PC-9 (cell line): ENCODE data around the gene CENPV. TPM values are rescaled to one million over a fixed set of nuclear protein-coding genes. Genes with fewer than 3 reads are reported as not detected.

Source experiments
- BruUV-seq: library from RNA; stranded (reverse); fragments of 400-500 nt; replicated peaks from 2 replicates; lab custom pipeline; 2021; lab: Mats Ljungman, UMichigan
- CTCF ChIA-PET: fragments of 300-600 bp; sonication (Branson Sonifier 250); formaldehyde crosslinking; loops from one replicate; lab custom pipeline; 2022; ENCODE audit warnings: antibody characterized with exemption; lab: Charles Lee
- POLR2A ChIA-PET: fragments of 300-600 bp; sonication (Branson Sonifier 250); formaldehyde crosslinking; loops from one replicate; lab custom pipeline; 2022; ENCODE audit warnings: antibody characterized with exemption; ENCODE audit not compliant: unreplicated experiment; lab: Charles Lee
- DNase-seq, 2 experiments: peaks; one replicate each; pipeline versions ENCODE4 v3.0.0 to v3.0.0-alpha.2; 2015 to 2022; ENCODE audit warnings: mixed read lengths in 1 of 2
- H2AFZ ChIP-seq: fragments of 200-600 bp; sonication (generic); 2 replicates; pipeline ENCODE4 v1.8.1; 2017; ENCODE audit warnings: antibody characterized with exemption
- H3F3A ChIP-seq: fragments of 200-600 bp; sonication (generic); 2 replicates; pipeline ENCODE4 v1.8.1; 2017; ENCODE audit warnings: antibody characterized with exemption, mild to moderate bottlenecking, low read depth; ENCODE audit not compliant: insufficient read depth
- H3K27ac ChIP-seq: fragments of 200-600 bp; sonication (generic); 2 replicates; pipeline ENCODE4 v1.6.1; 2016; ENCODE audit warnings: mixed run types
- H3K27me3 ChIP-seq: fragments of 200-600 bp; sonication (generic); 2 replicates; pipeline ENCODE4 v1.6.1; 2016; ENCODE audit warnings: low read depth, mixed run types; ENCODE audit not compliant: insufficient read depth
- H3K36me3 ChIP-seq: fragments of 200-600 bp; sonication (generic); 2 replicates; pipeline ENCODE4 v1.6.1; 2016; ENCODE audit warnings: low read depth, mixed run types
- H3K4me1 ChIP-seq: fragments of 200-600 bp; sonication (generic); replicated peaks from 2 replicates; pipeline ENCODE4 v1.6.1; 2016; ENCODE audit warnings: mixed run types; ENCODE audit not compliant: insufficient read depth
- H3K4me2 ChIP-seq: fragments of 200-600 bp; sonication (generic); 2 replicates; pipeline ENCODE4 v1.6.1; 2017; ENCODE audit warnings: mixed run types
- H3K4me3 ChIP-seq: fragments of 200-600 bp; sonication (generic); 2 replicates; pipeline ENCODE4 v1.6.1; 2016; ENCODE audit warnings: mixed run types
- H3K79me2 ChIP-seq: fragments of 200-600 bp; sonication (generic); 2 replicates; pipeline ENCODE4 v1.6.1; 2017; ENCODE audit warnings: low read depth, mixed run types
- H3K9me2 ChIP-seq: fragments of 200-600 bp; sonication (generic); 2 replicates; pipeline ENCODE4 v1.8.1; 2017; ENCODE audit warnings: mild to moderate bottlenecking; ENCODE audit not compliant: insufficient read depth
- H3K9me3 ChIP-seq: fragments of 200-600 bp; sonication (generic); 2 replicates; pipeline ENCODE4 v1.8.1; 2016; ENCODE audit warnings: low read depth; ENCODE audit not compliant: insufficient read depth
- H4K20me1 ChIP-seq: fragments of 200-600 bp; sonication (generic); 2 replicates; pipeline ENCODE4 v1.8.1; 2017; ENCODE audit not compliant: insufficient read depth
- EZH2 ChIP-seq: fragments of 200-600 bp; sonication (generic); IDR thresholded peaks from 2 replicates; pipeline ENCODE4 v1.8.0; 2017; ENCODE audit warnings: antibody characterized with exemption, low read depth
- intact Hi-C: fragments of 100-400 bp; cut with micrococcal nuclease; formaldehyde crosslinking; loops from one replicate; pipeline ENCODE4 v1.10.0; 2022; ENCODE audit not compliant: unreplicated experiment
- total RNA-seq: library from RNA; stranded (reverse); gene quantifications from 2 replicates; pipeline ENCODE4 v1.2.3, GENCODE V29; 2021
- TF ChIP-seq, protein P1 (sequence below): fragments of 200-600 bp; sonication (generic); conservative IDR thresholded peaks from 2 replicates; pipeline ENCODE4 v1.6.1; 2017; ENCODE audit warnings: mixed run types, antibody characterized with exemption, mild to moderate bottlenecking, moderate library complexity

The CENPV gene
- total RNA-seq, 1 experiment from 2014 or later = 12.6 TPM

DNA sequence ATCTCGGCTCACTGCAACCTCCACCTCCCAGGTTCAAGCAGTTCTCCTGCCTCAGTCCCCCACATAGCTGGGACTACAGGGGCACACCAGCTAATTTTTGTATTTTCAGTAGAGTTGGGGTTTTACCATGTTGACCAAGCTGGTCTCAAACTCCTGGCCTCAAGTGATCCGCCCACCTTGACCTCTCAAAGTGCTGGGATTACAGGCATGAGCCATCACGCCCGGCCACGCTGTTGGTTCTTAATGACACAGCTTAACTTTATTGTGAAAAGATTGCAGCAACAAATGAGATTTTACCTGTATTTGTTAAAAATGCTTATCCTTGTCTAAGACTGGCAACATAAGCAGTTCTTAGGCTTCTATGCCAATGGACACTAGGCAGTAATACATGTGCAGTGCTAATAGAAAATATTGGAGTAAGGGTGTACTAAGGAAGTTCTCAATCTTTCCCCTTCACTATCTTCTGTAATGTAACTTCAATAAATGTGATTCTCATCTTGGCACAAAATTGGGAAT is 30.6 kb upstream of the CENPV start:
- intact Hi-C loops = no loop called here
- no peak overlapping the region for H3K4me3 ChIP-seq
- H3K27ac ChIP-seq = no peak overlapping the region
- H3K9me2 ChIP-seq = no peaks in the 10 kb centered on the region
- peaks cover 7% of the 10 kb centered on the region; the same call in 1 of the 2 replicates for H3K36me3 ChIP-seq
- no TSS peak for BruUV-seq
- POLR2A ChIA-PET = interaction anchor here (0.6 kb wide), 1 partner anchor 14 kb away, joined by 3 read pairs; no protein-coding TSS in a partner anchor
- H3K27me3 ChIP-seq = no peaks in the 10 kb centered on the region
- no peak overlapping the region for H2AFZ ChIP-seq
- peak overlapping the region; percentile 87 for H3K4me2 ChIP-seq
- CTCF ChIA-PET = no interaction called here
- H3F3A ChIP-seq = peaks cover 26% of the 10 kb centered on the region; the same call in 1 of the 2 replicates
- peaks cover 13% of the 10 kb centered on the region; the same call in 1 of the 2 replicates for H4K20me1 ChIP-seq
- peaks cover 36% of the 10 kb centered on the region for H3K79me2 ChIP-seq
- H3K4me1 ChIP-seq = peaks cover 19% of the 10 kb centered on the region
- no peaks in the 10 kb centered on the region for H3K9me3 ChIP-seq
- TF ChIP-seq, protein P1, sequence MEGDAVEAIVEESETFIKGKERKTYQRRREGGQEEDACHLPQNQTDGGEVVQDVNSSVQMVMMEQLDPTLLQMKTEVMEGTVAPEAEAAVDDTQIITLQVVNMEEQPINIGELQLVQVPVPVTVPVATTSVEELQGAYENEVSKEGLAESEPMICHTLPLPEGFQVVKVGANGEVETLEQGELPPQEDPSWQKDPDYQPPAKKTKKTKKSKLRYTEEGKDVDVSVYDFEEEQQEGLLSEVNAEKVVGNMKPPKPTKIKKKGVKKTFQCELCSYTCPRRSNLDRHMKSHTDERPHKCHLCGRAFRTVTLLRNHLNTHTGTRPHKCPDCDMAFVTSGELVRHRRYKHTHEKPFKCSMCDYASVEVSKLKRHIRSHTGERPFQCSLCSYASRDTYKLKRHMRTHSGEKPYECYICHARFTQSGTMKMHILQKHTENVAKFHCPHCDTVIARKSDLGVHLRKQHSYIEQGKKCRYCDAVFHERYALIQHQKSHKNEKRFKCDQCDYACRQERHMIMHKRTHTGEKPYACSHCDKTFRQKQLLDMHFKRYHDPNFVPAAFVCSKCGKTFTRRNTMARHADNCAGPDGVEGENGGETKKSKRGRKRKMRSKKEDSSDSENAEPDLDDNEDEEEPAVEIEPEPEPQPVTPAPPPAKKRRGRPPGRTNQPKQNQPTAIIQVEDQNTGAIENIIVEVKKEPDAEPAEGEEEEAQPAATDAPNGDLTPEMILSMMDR = no peak
- no peak for TF ChIP-seq EZH2
- DNase-seq = no peak

DNA sequence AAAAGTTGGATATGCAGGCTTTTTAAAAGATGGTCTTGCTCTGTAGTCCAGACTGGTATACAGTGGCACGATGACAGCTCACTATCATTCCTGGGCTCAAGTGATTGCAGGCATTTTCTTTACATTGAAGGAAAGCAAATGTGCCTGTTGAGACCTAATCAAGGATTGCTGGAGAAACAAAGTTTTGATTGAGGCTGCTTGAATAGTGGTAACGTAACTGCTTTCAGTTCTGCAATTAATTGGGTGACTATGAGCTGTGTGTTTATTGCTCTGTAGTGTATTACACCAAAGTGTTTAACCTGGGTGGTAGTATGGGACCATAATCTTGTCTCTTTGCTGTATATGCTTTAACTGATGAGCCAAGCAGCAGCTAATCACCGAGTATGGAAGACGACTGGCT is 29.9 kb upstream of the CENPV start:
- H4K20me1 ChIP-seq = peaks cover 13% of the 10 kb centered on the region; the same call in 1 of the 2 replicates
- CTCF ChIA-PET = no interaction called here
- no peak overlapping the region for H2AFZ ChIP-seq
- DNase-seq = no peak
- H3K4me2 ChIP-seq = peak overlapping the region; percentile 87
- H3K27ac ChIP-seq = no peak overlapping the region
- H3K9me3 ChIP-seq = no peaks in the 10 kb centered on the region
- H3K27me3 ChIP-seq = no peaks in the 10 kb centered on the region
- POLR2A ChIA-PET = interaction anchor here (0.5 to 0.6 kb wide), 2 partner anchors 15 to 18 kb away, joined by 3 to 16 read pairs; no protein-coding TSS in a partner anchor
- no peak for TF ChIP-seq EZH2
- TF ChIP-seq, protein P1 = no peak
- H3F3A ChIP-seq = peaks cover 31% of the 10 kb centered on the region; the same call in 1 of the 2 replicates
- peaks cover 7% of the 10 kb centered on the region; the same call in 1 of the 2 replicates for H3K36me3 ChIP-seq
- no peak overlapping the region for H3K4me3 ChIP-seq
- intact Hi-C loops = no loop called here
- H3K9me2 ChIP-seq = no peaks in the 10 kb centered on the region
- H3K79me2 ChIP-seq = peaks cover 34% of the 10 kb centered on the region
- BruUV-seq = no TSS peak
- peaks cover 25% of the 10 kb centered on the region for H3K4me1 ChIP-seq

DNA sequence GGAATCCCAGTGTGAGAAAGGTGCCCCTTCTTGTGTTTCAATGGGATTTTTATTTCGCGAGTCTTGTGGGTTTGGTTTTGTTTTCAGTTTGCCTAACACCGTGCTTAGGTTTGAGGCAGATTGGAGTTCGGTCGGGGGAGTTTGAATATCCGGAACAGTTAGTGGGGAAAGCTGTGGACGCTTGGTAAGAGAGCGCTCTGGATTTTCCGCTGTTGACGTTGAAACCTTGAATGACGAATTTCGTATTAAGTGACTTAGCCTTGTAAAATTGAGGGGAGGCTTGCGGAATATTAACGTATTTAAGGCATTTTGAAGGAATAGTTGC is 28.2 kb upstream of the CENPV start:
- peaks cover 7% of the 10 kb centered on the region; the same call in 1 of the 2 replicates for H3K36me3 ChIP-seq
- DNase-seq = no peak
- H3K27ac ChIP-seq = peak overlapping the region; percentile 87
- peaks cover 13% of the 10 kb centered on the region; the same call in 1 of the 2 replicates for H4K20me1 ChIP-seq
- BruUV-seq = no TSS peak
- H3K4me2 ChIP-seq = peak overlapping the region; percentile 87
- intact Hi-C loops = loop anchor here (1.0 to 2.0 kb wide), 4 partner anchors 57 to 165 kb away; partner anchors contain the start of gene PIGL
- ChIA-PET CTCF (interaction anchor here (1.1 kb wide), 1 partner anchor 57 kb away, joined by 6 read pairs; no protein-coding TSS in a partner anchor), POLR2A (interaction anchor here (0.6 to 1.0 kb wide), 4 partner anchors 81 to 329 kb away, joined by 3 to 14 read pairs (median 4); no protein-coding TSS in a partner anchor)
- peaks cover 30% of the 10 kb centered on the region for H3K79me2 ChIP-seq
- H3K4me1 ChIP-seq = peaks cover 31% of the 10 kb centered on the region
- no peaks in the 10 kb centered on the region for H3K27me3 ChIP-seq
- H3K9me2 ChIP-seq = no peaks in the 10 kb centered on the region
- no peak for TF ChIP-seq EZH2
- TF ChIP-seq, protein P1 = no peak
- H3K4me3 ChIP-seq = peak overlapping the region; percentile 97
- peaks cover 35% of the 10 kb centered on the region; the same call in 1 of the 2 replicates for H3F3A ChIP-seq
- H3K9me3 ChIP-seq = no peaks in the 10 kb centered on the region
- H2AFZ ChIP-seq = no peak overlapping the region
